Activated CD4-positive, alpha-beta T cell treated with anti-CD3 and anti-CD28 coated beads, Interleukin-2, Interleukin-6, amounts not matched to agents 100 ng/mL and 50 ng/mL, durations not matched to agents 16 hours and 8 hours (primary cell): ENCODE data around the gene ATOX1.

Source experiments
- DNase-seq: peaks from one replicate; pipeline ENCODE4 v3.0.0-alpha.2; 2020

Gene ATOX1

DNA sequence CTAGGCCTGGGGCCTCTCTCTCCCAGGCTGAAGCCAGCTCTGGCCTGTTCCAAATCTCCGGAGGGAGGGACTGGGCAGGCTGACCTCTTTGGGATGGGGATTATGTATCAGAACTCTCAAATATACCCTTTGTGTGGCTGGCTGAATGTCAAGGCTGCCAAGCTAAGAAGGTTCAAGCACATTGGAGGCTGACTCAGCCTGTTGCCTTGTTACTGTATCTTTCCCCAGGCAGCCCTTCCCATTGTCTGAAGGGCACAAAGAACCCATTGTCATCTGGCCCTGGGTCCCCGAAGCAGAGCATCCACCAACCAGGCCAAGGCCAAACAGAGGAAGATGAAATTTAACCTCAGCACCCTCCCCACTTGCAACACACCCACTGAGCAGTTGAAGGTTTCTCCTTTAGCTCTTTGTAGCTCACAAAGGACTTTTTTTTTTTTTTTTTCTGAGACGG is 64.4 kb downstream of the ATOX1 start:
- DNase-seq: no peak
